GM23248 (cell line): Measurements from ENCODE around the gene RASGEF1C.

Experiments
- EZH2 ChIP-seq: fragments of 200-600 bp; sonication (generic); IDR thresholded peaks from 2 replicates; pipeline ENCODE4 v1.6.1; 2018; ENCODE audit warnings: antibody characterized with exemption, mild to moderate bottlenecking; ENCODE audit not compliant: insufficient read depth, poor library complexity, severe bottlenecking
- EZH2phosphoT487 ChIP-seq: fragments of 200-600 bp; sonication (generic); IDR thresholded peaks from 2 replicates; pipeline ENCODE4 v1.6.1; 2018; ENCODE audit warnings: antibody characterized with exemption, moderate library complexity, mild to moderate bottlenecking, low read depth; ENCODE audit not compliant: insufficient read depth

GRCh38 chr5:180098991-180099732 is 109.8 kb downstream of the RASGEF1C start:
- TF ChIP-seq EZH2phosphoT487, result no peak
- no peak for TF ChIP-seq EZH2
